NCI-H460 (cell line): ENCODE data around the gene RFC3. TPM values are rescaled to one million over a fixed set of nuclear protein-coding genes. Genes with fewer than 3 reads are reported as not detected.

ENCODE experiments used
- small RNA-seq, 2 experiments: library from RNA; depleted of rRNA; stranded (forward); fragments of <200 nt; gene quantifications; one replicate each; pipeline ENCODE3, GENCODE V24; 2014
- total RNA-seq: library from RNA; depleted of rRNA; stranded (reverse); fragments of >200 nt; shearing (Covaris generic); gene quantifications from 2 replicates; pipeline ENCODE4 v1.2.3, GENCODE V29; 2014

The RFC3 gene
- total RNA-seq, 1 experiment from 2014 or later, result 27.4 TPM

Small RNA genes lying within 50 kb of the gene (small RNA-seq; reads per million reads assigned to genes)
- 0.06 to 0.35 reads per million in 2 experiments for gene RNU5A-4P
